Astrocyte (in vitro differentiated cells and primary cell): Measurements from ENCODE around the gene ABCC3.

Experiments
- EZH2 ChIP-seq: IDR thresholded peaks from 2 replicates; pipeline ENCODE4 v1.6.1; 2012; ENCODE audit warnings: mild to moderate bottlenecking, low read length, inconsistent platforms; ENCODE audit not compliant: insufficient read depth
- TF ChIP-seq, protein P1 (sequence below): IDR thresholded peaks from 2 replicates; pipeline ENCODE4 v1.5.1; 2011; ENCODE audit warnings: low read depth, mild to moderate bottlenecking, inconsistent platforms, low read length, moderate library complexity; ENCODE audit not compliant: insufficient read depth

DNA sequence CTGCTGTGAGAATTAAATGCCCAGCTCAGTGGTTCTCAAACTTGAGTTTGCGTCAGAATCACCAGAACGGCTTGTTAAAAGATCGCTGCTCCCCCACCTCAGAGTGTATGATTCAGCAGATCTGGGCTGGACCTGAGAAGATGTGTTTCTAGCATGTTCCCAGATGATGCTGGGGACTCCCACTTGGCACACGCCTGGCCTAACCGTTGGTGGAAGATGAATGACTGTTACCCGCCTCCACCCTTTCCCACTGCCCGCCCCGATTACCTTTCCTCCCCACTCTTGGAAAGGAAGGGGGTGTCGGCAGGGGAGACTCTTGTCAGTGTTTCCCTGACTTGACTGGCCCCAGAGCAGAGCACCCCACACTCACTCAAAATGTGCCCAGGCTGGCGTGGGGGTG lies 29.3 kb upstream of the ABCC3 start:
- TF ChIP-seq, protein P1, sequence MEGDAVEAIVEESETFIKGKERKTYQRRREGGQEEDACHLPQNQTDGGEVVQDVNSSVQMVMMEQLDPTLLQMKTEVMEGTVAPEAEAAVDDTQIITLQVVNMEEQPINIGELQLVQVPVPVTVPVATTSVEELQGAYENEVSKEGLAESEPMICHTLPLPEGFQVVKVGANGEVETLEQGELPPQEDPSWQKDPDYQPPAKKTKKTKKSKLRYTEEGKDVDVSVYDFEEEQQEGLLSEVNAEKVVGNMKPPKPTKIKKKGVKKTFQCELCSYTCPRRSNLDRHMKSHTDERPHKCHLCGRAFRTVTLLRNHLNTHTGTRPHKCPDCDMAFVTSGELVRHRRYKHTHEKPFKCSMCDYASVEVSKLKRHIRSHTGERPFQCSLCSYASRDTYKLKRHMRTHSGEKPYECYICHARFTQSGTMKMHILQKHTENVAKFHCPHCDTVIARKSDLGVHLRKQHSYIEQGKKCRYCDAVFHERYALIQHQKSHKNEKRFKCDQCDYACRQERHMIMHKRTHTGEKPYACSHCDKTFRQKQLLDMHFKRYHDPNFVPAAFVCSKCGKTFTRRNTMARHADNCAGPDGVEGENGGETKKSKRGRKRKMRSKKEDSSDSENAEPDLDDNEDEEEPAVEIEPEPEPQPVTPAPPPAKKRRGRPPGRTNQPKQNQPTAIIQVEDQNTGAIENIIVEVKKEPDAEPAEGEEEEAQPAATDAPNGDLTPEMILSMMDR = no peak
- TF ChIP-seq EZH2 = no peak
